ENCODE results near the gene CDK3. TPM values are rescaled to one million over a fixed set of nuclear protein-coding genes. Genes with fewer than 3 reads are reported as not detected.

CDK3 gene
- total RNA-seq, 1 experiment from 2014 or later, result 4.3 TPM

DNA sequence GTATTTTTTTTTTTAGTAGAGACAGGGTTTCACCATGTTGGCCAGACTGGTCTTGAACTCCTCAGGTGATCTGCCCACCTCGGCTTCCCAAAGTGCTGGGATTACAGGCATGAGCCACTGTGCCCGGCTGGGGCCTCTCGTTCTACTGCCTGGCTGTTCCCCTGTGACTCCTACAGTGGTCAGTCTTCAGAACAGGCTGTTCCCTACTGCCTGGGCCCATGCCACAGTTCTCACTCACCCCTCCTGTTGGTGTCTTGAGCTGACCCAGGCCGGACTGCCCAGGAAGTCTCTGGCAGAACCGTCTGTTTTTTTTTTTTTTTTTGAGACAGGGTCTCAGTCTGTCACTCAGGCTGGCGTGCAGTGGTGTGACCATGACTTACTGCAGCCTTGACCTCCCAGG is 3.3 kb downstream of the CDK3 start:
- Histone ChIP-seq H3K27me3 (ENCODE audit: control insufficient read depth, insufficient read depth, low read length) (no peaks in the 10 kb centered on the region), H3K4me3 (ENCODE audit: insufficient read depth, low read depth, low read length) (no peak overlapping the region), H3K36me3 (replicated peaks; ENCODE audit: control insufficient read depth, insufficient read depth, low read length) (no peaks in the 10 kb centered on the region; the same call in 1 of the 2 replicates)
- DNase-seq, result no peak

- Histone ChIP-seq H3K4me3 (ENCODE audit: insufficient read depth, low read depth, low read length) (no peak overlapping the region), H3K27me3 (ENCODE audit: control insufficient read depth, insufficient read depth, low read length) (no peaks in the 10 kb centered on the region), H3K36me3 (replicated peaks; ENCODE audit: control insufficient read depth, insufficient read depth, low read length) (no peaks in the 10 kb centered on the region; the same call in 1 of the 2 replicates)
- DNase-seq, result no peak
Measured at GRCh38 chr17:76004750-76005262, 4.2 kb downstream of the CDK3 start.

DNA sequence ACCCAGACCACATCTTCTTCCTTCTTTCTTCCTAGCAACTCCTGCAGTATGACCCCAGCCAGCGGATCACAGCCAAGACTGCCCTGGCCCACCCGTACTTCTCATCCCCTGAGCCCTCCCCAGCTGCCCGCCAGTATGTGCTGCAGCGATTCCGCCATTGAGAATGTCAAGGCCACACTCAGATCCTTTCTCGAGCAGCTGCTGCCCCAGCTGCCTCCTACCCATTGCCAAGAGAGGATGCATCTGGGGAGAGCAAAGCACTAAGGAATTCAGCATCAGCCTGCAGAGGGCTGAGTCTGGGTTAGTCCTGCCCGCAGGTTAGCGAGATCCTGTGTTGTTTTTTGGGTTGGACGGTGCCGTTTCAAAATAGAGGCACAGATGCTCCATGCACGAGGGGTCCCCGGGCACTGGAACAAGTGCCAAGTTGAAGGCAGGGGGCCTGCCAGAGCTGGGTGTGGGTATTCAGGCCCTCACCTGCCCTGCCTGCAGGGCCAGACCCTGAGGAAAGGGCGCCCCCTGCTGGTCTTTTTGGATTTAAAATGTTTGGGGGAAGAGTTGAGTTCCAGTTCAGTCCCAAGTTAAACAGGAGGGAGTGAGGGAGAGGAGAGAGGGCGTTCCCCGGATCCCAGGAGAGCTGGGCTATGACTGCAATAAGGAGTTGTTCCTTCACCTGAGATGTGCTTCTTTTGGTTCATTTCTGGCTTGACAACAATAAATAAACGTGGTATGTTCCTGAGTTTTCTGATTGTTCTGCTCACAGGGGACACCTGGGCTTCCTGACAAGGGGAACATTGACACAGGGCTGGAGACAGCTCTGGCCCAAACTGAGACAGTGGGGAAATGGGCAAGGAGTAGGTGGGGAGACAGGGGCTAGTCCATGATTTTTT is 4.9 kb downstream of the CDK3 start:
- Histone ChIP-seq H3K27me3 (ENCODE audit: control insufficient read depth, insufficient read depth, low read length) (no peaks in the 10 kb centered on the region), H3K4me3 (ENCODE audit: insufficient read depth, low read depth, low read length) (no peak overlapping the region), H3K36me3 (replicated peaks; ENCODE audit: control insufficient read depth, insufficient read depth, low read length) (no peaks in the 10 kb centered on the region; the same call in 1 of the 2 replicates)
- peak; percentile 95 for DNase-seq

GRCh38 chr17:76007131-76007849 is 6.6 kb downstream of the CDK3 start:
- H3K27me3 ChIP-seq (ENCODE audit: control insufficient read depth, insufficient read depth, low read length), result no peaks in the 10 kb centered on the region
- H3K4me3 ChIP-seq (ENCODE audit: insufficient read depth, low read depth, low read length), result no peak overlapping the region
- DNase-seq, result no peak
- H3K36me3 ChIP-seq (replicated peaks; ENCODE audit: control insufficient read depth, insufficient read depth, low read length), result no peaks in the 10 kb centered on the region; the same call in 1 of the 2 replicates

GRCh38 chr17:76007850-76008165 is 7.2 kb downstream of the CDK3 start:
- Histone ChIP-seq H3K36me3 (replicated peaks; ENCODE audit: control insufficient read depth, insufficient read depth, low read length) (no peaks in the 10 kb centered on the region; the same call in 1 of the 2 replicates), H3K4me3 (ENCODE audit: insufficient read depth, low read depth, low read length) (no peak overlapping the region), H3K27me3 (ENCODE audit: control insufficient read depth, insufficient read depth, low read length) (no peaks in the 10 kb centered on the region)
- no peak for DNase-seq

DNA sequence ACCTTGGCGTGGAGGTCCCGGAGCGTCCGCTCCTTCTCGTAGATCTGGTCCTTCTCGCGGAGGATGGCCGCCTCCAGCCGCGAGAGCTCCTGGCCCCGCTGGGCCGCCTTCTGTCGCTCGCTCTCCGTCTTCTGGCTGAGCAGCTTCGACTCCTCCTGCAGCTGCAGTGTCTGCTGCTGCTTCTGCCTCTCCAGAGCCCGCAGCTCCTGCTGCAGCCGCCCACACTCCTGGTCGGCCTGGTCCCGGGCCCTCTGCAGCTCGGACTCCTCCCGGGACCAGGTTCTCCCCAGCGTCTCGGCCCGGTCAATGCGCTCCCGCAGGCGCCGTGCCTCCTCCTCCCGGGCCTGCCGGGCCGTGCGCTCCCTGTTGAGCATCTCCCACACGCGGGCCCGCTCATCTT is 7.6 kb downstream of the CDK3 start:
- Histone ChIP-seq H3K27me3 (ENCODE audit: control insufficient read depth, insufficient read depth, low read length) (no peaks in the 10 kb centered on the region), H3K4me3 (ENCODE audit: insufficient read depth, low read depth, low read length) (no peak overlapping the region), H3K36me3 (replicated peaks; ENCODE audit: control insufficient read depth, insufficient read depth, low read length) (no peaks in the 10 kb centered on the region; the same call in 1 of the 2 replicates)
- DNase-seq, result no peak

GRCh38 chr17:76008630-76009425 is 8.2 kb downstream of the CDK3 start:
- no peak for DNase-seq
- H3K27me3 ChIP-seq (ENCODE audit: control insufficient read depth, insufficient read depth, low read length), result no peaks in the 10 kb centered on the region
- H3K36me3 ChIP-seq (replicated peaks; ENCODE audit: control insufficient read depth, insufficient read depth, low read length), result no peaks in the 10 kb centered on the region
- no peak overlapping the region for H3K4me3 ChIP-seq (ENCODE audit: insufficient read depth, low read depth, low read length)

GRCh38 chr17:76009447-76009846 is 8.8 kb downstream of the CDK3 start:
- no peak overlapping the region for H3K4me3 ChIP-seq (ENCODE audit: insufficient read depth, low read depth, low read length)
- no peaks in the 10 kb centered on the region for H3K27me3 ChIP-seq (ENCODE audit: control insufficient read depth, insufficient read depth, low read length)
- no peak for DNase-seq
- no peaks in the 10 kb centered on the region for H3K36me3 ChIP-seq (replicated peaks; ENCODE audit: control insufficient read depth, insufficient read depth, low read length)

DNA sequence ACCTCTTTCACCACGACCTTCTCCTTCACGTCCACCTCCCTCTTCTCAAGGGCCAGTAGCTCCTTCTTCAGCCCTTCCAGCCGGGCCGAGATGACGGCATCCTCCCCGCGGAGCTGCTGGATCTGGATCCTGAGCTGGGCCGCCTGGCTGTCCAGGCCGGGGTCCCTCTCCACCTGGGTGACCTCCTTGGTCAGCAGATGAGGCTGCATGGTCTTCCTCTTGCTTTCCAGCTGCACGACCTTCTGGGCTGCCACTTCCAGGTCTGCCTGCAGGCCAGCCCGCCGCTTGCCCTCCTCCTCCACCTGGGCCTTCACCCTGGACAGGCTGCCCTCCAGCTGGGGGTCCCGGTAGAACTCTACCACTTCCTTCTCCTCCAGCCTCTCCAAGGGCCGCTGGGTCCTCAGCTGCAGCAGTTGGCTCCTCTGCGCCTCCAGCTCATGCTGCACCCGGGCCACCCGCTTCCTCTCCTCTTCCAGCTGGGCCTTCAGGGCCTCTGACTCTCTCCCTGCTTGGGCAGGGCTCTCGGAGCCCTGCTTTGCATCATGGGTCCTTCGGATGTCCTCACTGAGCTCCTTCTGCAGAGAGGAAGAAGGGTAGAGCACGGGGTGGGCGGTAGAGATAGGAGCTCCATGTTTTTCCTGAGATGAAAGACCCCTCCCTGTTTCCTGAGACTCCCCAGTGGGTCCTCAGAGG is 9.5 kb downstream of the CDK3 start:
- no peaks in the 10 kb centered on the region for H3K27me3 ChIP-seq (ENCODE audit: control insufficient read depth, insufficient read depth, low read length)
- no peak overlapping the region for H3K4me3 ChIP-seq (ENCODE audit: insufficient read depth, low read depth, low read length)
- no peaks in the 10 kb centered on the region for H3K36me3 ChIP-seq (replicated peaks; ENCODE audit: control insufficient read depth, insufficient read depth, low read length)
- DNase-seq, result no peak

- no peak for DNase-seq
- Histone ChIP-seq H3K27me3 (ENCODE audit: control insufficient read depth, insufficient read depth, low read length) (no peaks in the 10 kb centered on the region), H3K36me3 (replicated peaks; ENCODE audit: control insufficient read depth, insufficient read depth, low read length) (no peaks in the 10 kb centered on the region)
Measured at GRCh38 chr17:76011951-76012350, 11.3 kb downstream of the CDK3 start.

DNA sequence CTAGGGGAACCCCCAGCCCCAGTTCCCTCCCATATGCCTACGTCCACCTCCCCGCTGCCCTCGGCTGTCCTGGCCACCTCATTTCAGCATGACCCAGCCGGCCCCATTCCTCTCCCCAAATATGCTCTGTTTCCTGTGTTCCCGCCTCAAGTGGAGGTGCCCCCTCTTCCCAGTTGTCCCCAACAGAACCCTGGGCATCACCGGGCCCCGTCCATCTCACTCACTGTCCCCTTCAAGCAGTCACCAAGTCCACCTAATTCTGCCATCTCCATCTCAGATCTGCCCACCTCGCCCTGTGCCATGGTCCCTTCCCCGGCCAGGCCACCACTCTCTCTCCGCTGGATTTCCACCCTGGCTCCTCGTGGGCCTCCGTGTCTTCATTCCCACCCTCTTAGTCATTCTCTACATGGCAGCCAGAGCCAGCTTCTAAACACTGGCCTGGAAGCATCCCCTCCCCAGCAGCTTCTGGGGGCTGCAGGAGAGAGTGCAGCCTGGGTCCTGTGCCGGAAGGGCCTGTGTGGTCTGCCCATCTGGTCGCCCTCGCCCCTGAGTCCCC is 12.8 kb downstream of the CDK3 start:
- Histone ChIP-seq H3K27me3 (ENCODE audit: control insufficient read depth, insufficient read depth, low read length) (no peaks in the 10 kb centered on the region), H3K4me3 (ENCODE audit: insufficient read depth, low read depth, low read length) (no peak overlapping the region), H3K36me3 (replicated peaks; ENCODE audit: control insufficient read depth, insufficient read depth, low read length) (no peaks in the 10 kb centered on the region)
- no peak for DNase-seq

More at GRCh38 chr17:76011951-76012350, 11.3 kb downstream of the CDK3 start:
- no peak overlapping the region for H3K4me3 ChIP-seq (ENCODE audit: insufficient read depth, low read depth, low read length)

- DNase-seq, result peak; percentile 98
- Histone ChIP-seq H3K36me3 (replicated peaks; ENCODE audit: control insufficient read depth, insufficient read depth, low read length) (no peaks in the 10 kb centered on the region), H3K4me3 (ENCODE audit: insufficient read depth, low read depth, low read length) (no peak overlapping the region), H3K27me3 (ENCODE audit: control insufficient read depth, insufficient read depth, low read length) (no peaks in the 10 kb centered on the region)
Measured at GRCh38 chr17:76014100-76014924, 13.7 kb downstream of the CDK3 start.

DNA sequence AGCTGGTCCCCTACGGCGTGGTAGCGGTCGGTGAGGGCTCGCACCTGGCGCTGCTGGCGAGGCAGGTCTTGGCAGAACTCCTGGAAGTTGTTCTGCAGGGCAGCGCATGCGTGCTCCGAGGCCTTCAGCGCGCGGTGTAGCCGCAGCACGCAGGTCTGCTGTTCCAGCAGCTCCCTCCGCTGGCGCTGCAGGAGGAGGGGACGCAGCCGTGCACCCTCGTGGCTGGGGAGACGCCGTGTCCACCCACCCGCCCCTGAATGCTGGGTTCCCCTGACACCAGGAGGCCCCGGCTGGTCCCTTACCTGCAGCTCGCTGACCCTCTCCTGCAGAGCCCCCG is 14.2 kb downstream of the CDK3 start:
- H3K4me3 ChIP-seq (ENCODE audit: insufficient read depth, low read depth, low read length), result no peak overlapping the region
- no peaks in the 10 kb centered on the region for H3K27me3 ChIP-seq (ENCODE audit: control insufficient read depth, insufficient read depth, low read length)
- no peaks in the 10 kb centered on the region for H3K36me3 ChIP-seq (replicated peaks; ENCODE audit: control insufficient read depth, insufficient read depth, low read length)
- DNase-seq, result peak; percentile 73

Measured in H7 (cell line).